ENCODE results near the gene CPSF4. TPM values are rescaled to one million over a fixed set of nuclear protein-coding genes. Genes with fewer than 3 reads are reported as not detected.

The CPSF4 gene
- total RNA-seq, 1 donor from 2014 or later, result 40.5 TPM

DNA sequence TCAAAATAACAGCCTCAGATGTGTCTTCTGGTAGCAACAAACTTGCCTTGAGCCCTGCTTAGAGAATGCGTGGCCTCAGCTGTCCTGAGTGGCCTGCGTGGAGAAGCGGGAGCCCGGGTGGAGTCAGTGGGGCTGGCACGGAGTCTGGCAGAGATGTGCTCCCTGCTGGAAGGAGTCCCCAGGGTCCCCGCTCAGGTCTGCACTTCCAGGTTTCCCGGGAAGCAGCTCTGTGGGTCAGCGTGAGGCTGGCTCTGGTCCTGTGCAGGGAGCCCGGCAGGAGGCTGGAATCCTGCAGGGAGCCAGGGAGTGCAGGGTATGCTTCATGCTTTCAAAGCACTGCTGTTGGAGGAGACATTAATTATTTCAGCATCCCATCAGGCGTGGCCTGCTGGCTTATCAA, 10.1 kb downstream of the CPSF4 start:
- Mint-ChIP-seq H3K27me3 (ENCODE audit: unreplicated experiment) (no peaks in the 10 kb centered on the region), H3K4me3 (ENCODE audit: unreplicated experiment) (no peak overlapping the region), H3K9me3 (ENCODE audit: unreplicated experiment) (no peaks in the 10 kb centered on the region), H3K27ac (ENCODE audit: unreplicated experiment) (no peak overlapping the region), H3K36me3 (ENCODE audit: low read depth, unreplicated experiment) (peaks cover 33% of the 10 kb centered on the region), H3K4me1 (ENCODE audit: unreplicated experiment) (no peaks in the 10 kb centered on the region)
- no peak for DNase-seq (ENCODE audit: low spot score)
- TF ChIP-seq, protein P1, sequence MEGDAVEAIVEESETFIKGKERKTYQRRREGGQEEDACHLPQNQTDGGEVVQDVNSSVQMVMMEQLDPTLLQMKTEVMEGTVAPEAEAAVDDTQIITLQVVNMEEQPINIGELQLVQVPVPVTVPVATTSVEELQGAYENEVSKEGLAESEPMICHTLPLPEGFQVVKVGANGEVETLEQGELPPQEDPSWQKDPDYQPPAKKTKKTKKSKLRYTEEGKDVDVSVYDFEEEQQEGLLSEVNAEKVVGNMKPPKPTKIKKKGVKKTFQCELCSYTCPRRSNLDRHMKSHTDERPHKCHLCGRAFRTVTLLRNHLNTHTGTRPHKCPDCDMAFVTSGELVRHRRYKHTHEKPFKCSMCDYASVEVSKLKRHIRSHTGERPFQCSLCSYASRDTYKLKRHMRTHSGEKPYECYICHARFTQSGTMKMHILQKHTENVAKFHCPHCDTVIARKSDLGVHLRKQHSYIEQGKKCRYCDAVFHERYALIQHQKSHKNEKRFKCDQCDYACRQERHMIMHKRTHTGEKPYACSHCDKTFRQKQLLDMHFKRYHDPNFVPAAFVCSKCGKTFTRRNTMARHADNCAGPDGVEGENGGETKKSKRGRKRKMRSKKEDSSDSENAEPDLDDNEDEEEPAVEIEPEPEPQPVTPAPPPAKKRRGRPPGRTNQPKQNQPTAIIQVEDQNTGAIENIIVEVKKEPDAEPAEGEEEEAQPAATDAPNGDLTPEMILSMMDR (IDR thresholded peaks at IDR 0.05; ENCODE audit: unreplicated experiment), result no peak

DNA sequence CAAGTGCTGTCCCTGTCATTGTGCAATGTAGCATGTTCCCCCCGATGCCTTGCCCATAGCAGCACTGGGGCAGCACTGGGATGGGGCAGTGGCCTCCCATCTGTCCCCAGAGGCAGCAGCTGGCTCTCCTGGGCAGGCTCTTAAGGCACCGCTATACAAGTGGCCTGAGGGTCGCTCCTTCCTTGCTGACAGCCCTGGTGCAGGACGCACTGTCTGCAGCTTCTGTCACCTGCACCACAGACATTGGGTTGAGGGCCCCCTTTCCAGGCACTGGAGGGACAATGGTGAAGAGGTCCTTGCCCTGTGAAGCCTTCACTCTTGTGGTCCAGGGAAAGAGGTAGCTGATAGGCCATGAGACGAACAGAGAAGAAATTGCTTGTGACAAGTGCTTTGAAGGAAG, 10.6 kb downstream of the CPSF4 start:
- TF ChIP-seq, protein P1 (IDR thresholded peaks at IDR 0.05; ENCODE audit: unreplicated experiment), result no peak
- Mint-ChIP-seq H3K4me1 (ENCODE audit: unreplicated experiment) (no peaks in the 10 kb centered on the region), H3K36me3 (ENCODE audit: low read depth, unreplicated experiment) (peaks cover 32% of the 10 kb centered on the region), H3K4me3 (ENCODE audit: unreplicated experiment) (no peak overlapping the region), H3K27ac (ENCODE audit: unreplicated experiment) (no peak overlapping the region), H3K9me3 (ENCODE audit: unreplicated experiment) (no peaks in the 10 kb centered on the region), H3K27me3 (ENCODE audit: unreplicated experiment) (peaks cover 2% of the 10 kb centered on the region)
- no peak for DNase-seq (ENCODE audit: low spot score)

DNA sequence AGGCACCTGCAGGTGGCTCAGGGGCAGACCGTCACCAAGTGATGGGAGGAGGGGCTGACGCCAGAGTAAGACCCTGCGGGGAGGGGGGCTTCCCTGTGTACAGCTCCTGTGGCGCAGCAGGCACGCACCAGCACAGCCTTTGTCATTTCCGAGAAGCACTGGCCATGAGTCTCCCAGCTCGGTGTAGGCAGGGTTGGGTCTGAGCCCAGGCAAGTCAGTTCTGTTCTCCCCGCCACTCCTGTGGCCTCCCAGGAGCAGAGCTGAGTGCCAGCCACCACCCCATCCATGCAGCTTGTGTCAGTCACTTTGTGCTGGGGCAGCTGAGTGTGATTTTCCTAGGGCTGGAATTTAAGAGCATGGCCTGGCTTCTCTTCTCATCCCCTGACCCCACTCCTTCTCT, 13.2 kb downstream of the CPSF4 start:
- Mint-ChIP-seq H3K36me3 (ENCODE audit: low read depth, unreplicated experiment) (peaks cover 29% of the 10 kb centered on the region), H3K4me1 (ENCODE audit: unreplicated experiment) (no peaks in the 10 kb centered on the region), H3K27ac (ENCODE audit: unreplicated experiment) (no peak overlapping the region), H3K4me3 (ENCODE audit: unreplicated experiment) (no peak overlapping the region), H3K27me3 (ENCODE audit: unreplicated experiment) (peaks cover 2% of the 10 kb centered on the region), H3K9me3 (ENCODE audit: unreplicated experiment) (no peaks in the 10 kb centered on the region)
- TF ChIP-seq, protein P1 (IDR thresholded peaks at IDR 0.05; ENCODE audit: unreplicated experiment), result no peak
- no peak for DNase-seq (ENCODE audit: low spot score)

DNA sequence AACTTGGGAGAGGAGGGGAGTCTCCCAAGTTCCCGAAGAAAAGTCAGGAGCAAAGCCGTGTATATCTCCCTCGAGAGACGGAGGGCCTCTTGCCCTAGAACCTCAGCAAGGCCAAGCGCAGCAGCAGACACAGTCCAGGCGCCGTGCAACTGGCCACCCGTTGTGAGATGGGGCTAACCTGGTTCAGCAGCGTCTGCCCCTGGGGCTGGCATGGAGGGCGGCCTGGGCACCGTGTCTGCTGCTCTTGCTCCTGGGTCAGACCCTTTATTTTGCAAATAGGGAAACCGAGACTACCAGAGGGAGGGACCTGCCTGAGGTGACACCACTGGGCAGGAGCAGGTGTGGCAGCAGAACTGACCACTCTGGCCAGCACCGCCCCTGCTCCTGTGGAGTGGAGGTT, 13.8 kb downstream of the CPSF4 start:
- H3K27ac Mint-ChIP-seq (ENCODE audit: unreplicated experiment), result no peak overlapping the region
- TF ChIP-seq, protein P1 (IDR thresholded peaks at IDR 0.05; ENCODE audit: unreplicated experiment), result no peak
- H3K4me1 Mint-ChIP-seq (ENCODE audit: unreplicated experiment), result no peaks in the 10 kb centered on the region
- peaks cover 32% of the 10 kb centered on the region for H3K36me3 Mint-ChIP-seq (ENCODE audit: low read depth, unreplicated experiment)
- peaks cover 2% of the 10 kb centered on the region for H3K27me3 Mint-ChIP-seq (ENCODE audit: unreplicated experiment)
- DNase-seq (ENCODE audit: low spot score), result no peak
- H3K9me3 Mint-ChIP-seq (ENCODE audit: unreplicated experiment), result no peaks in the 10 kb centered on the region
- H3K4me3 Mint-ChIP-seq (ENCODE audit: unreplicated experiment), result no peak overlapping the region

DNA sequence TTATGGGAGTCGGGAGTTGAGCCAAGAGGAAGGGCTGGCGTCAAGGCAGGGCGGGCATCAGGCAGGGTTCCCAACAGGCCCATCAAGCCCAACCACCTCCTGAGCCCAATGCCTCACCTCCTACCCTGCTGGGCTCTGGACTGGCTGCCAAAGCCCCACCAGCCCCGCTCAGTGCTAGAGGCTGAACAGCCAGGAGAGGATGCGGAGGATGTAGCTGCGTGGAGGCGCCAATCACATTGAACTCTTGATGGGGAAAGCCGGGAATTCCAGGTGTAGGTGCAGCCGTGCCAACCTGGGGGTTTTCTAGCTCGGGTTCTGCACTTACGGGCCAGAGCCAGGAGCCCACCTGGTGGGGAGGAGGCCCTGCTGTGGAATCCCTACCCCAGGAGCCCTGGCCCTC, 14.4 kb downstream of the CPSF4 start:
- Mint-ChIP-seq H3K36me3 (ENCODE audit: low read depth, unreplicated experiment) (peaks cover 28% of the 10 kb centered on the region), H3K27me3 (ENCODE audit: unreplicated experiment) (peaks cover 2% of the 10 kb centered on the region), H3K4me1 (ENCODE audit: unreplicated experiment) (no peaks in the 10 kb centered on the region), H3K9me3 (ENCODE audit: unreplicated experiment) (no peaks in the 10 kb centered on the region), H3K27ac (ENCODE audit: unreplicated experiment) (no peak overlapping the region), H3K4me3 (ENCODE audit: unreplicated experiment) (no peak overlapping the region)
- TF ChIP-seq, protein P1 (IDR thresholded peaks at IDR 0.05; ENCODE audit: unreplicated experiment), result no peak
- no peak for DNase-seq (ENCODE audit: low spot score)
